ENCODE measurements around the gene ZBTB7C.

GRCh38 chr18:48186861-48187260 lies 222.3 kb downstream of the ZBTB7C start:
- TF ChIP-seq, protein P1, sequence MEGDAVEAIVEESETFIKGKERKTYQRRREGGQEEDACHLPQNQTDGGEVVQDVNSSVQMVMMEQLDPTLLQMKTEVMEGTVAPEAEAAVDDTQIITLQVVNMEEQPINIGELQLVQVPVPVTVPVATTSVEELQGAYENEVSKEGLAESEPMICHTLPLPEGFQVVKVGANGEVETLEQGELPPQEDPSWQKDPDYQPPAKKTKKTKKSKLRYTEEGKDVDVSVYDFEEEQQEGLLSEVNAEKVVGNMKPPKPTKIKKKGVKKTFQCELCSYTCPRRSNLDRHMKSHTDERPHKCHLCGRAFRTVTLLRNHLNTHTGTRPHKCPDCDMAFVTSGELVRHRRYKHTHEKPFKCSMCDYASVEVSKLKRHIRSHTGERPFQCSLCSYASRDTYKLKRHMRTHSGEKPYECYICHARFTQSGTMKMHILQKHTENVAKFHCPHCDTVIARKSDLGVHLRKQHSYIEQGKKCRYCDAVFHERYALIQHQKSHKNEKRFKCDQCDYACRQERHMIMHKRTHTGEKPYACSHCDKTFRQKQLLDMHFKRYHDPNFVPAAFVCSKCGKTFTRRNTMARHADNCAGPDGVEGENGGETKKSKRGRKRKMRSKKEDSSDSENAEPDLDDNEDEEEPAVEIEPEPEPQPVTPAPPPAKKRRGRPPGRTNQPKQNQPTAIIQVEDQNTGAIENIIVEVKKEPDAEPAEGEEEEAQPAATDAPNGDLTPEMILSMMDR (IDR thresholded peaks at IDR 0.05), result no peak
- TF ChIP-seq POLR2AphosphoS5 (IDR thresholded peaks at IDR 0.05) (no peak), POLR2A (IDR thresholded peaks at IDR 0.05) (no peak)
